ENCODE data around the gene LRCH1. TPM values are rescaled to one million over a fixed set of nuclear protein-coding genes. Genes with fewer than 3 reads are reported as not detected.

The LRCH1 gene
- total and polyA plus RNA-seq, 2 of the 13 experiments (the other 11 are each of a cell fraction or from before 2014, with no cell fraction given), result 4.1 to 12.6 TPM

DNA sequence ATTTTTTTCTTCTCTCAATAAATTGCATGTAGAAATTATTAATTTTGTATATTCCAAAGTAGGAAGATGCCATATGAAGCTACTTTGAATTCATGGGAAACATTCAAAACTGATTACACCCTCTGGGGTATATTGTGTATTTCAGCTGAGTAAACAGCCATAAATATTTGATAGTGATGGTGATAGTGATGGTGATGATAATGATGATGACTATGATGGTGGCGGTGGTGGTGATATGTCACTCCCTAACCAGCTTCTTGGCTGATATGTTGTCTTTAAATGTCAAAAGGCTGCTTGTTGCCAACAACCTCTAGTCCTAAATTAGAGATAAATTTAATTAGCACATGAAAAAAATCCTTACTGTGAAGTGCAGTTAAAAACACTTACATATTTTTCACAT, 102.0 kb downstream of the LRCH1 start:
- ChIA-PET CTCF (ENCODE audit: low intra/inter-chr PET ratio, low total read pairs) (no interaction called here), POLR2A (no interaction called here)
- 100% methylated on average over 1 of the region's 1 CpG for WGBS (ENCODE audit: low lambda C conversion rate)
- no peaks in the 10 kb centered on the region for H3K9me3 ChIP-seq (ENCODE audit: low read length)
- 0 out of 5 replicates have a peak, but pooled peaks cover 0 to 2% of the 10 kb centered on the region in 2 experiments for H3K36me3 ChIP-seq (replicated peaks in 1 of 2; ENCODE audit: control insufficient read depth in 1 of 2, insufficient read depth in 2 of 2, low read length in 2 of 2)
- no peaks in the 10 kb centered on the region for H4K20me1 ChIP-seq (ENCODE audit: insufficient read depth, low read length)
- intact Hi-C loops (cut with micrococcal nuclease; ENCODE audit: unreplicated experiment), result no loop called here
- in situ Hi-C loops (cut with HindIII; ENCODE audit: extremely low pct_ligation_motif_present, low pct_unique_long_range_greater_than_20kb), result no loop called here
- H3K27me3 ChIP-seq (ENCODE audit: control insufficient read depth in 1 of 2, insufficient read depth in 2 of 2, low read length in 2 of 2), result no peaks in the 10 kb centered on the region
- TF ChIP-seq ZFX (CRISPR knock-in tag; IDR thresholded peaks at IDR 0.05; ENCODE audit: low read depth) (no peak), NONO (IDR thresholded peaks at IDR 0.05) (no peak), NONO (CRISPR knock-in tag; conservative IDR thresholded peaks at IDR 0.05) (no peak), HMG20B (CRISPR knock-in tag; conservative IDR thresholded peaks at IDR 0.05) (no peak)
- TF ChIP-seq, protein P1, sequence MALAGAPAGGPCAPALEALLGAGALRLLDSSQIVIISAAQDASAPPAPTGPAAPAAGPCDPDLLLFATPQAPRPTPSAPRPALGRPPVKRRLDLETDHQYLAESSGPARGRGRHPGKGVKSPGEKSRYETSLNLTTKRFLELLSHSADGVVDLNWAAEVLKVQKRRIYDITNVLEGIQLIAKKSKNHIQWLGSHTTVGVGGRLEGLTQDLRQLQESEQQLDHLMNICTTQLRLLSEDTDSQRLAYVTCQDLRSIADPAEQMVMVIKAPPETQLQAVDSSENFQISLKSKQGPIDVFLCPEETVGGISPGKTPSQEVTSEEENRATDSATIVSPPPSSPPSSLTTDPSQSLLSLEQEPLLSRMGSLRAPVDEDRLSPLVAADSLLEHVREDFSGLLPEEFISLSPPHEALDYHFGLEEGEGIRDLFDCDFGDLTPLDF (CRISPR knock-in tag; IDR thresholded peaks at IDR 0.05), result no peak
- DNase-seq (ENCODE audit: low spot score) (no peak), ATAC-seq (no peak), FAIRE-seq (no peak)
- no peak overlapping the region for H3K9ac ChIP-seq (ENCODE audit: insufficient read depth, low read depth, low read length)
- BruUV-seq (replicated peaks), result no TSS peak
- no peak overlapping the region for H3K4me3 ChIP-seq (replicated peaks in 1 of 3; ENCODE audit: insufficient read depth in 1 of 3, low read depth in 2 of 3, low read length in 3 of 3)
- peaks cover 1% of the 10 kb centered on the region for H3K79me2 ChIP-seq (ENCODE audit: insufficient read depth, low read length)
- H2AFZ ChIP-seq (ENCODE audit: low read length), result no peak overlapping the region
- no peak overlapping the region for H3K4me2 ChIP-seq (ENCODE audit: low read depth, low read length)
- peaks cover 27% of the 10 kb centered on the region for H3K4me1 ChIP-seq (ENCODE audit: insufficient read depth, low read length)
- no peak overlapping the region for H3K27ac ChIP-seq (ENCODE audit: extremely low read length, insufficient read depth, low read length)

DNA sequence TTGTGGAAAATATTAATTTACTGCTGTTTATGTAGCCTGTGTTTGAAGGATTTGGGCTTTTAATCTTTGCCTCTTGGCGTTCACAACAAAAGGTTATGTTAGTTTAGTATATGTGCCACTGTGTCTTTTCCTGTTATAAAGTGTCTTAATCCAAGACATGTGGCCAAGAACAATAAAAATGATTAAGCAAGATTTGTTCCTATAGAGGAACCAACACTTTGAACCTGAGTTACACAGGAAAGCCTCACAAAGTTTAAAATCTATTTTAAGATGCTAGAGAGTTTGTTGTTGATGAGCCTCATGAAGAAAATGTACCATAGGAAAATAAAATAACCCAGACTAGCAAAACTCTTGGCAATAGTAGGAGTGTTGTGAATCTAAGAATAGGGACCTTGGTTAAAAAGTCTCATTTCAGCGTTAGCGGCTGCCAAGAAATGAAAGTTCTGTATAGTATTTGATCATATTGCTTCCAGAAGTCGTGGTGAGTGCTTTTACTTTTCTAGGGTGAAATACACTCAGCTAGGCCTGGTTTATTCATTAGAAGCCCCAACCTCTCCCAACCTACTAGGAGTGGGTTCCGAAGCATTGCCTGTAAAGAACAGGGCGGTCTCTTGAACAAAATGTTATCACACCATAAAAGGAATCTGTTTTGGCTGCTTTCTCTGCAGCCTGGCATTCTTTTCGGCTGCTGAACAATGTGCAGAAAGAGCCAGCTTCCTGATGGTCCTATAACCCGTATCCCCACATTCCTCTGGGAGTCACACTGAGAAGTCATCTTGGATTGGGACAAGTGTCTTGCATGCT, 102.6 kb downstream of the LRCH1 start:
- DNase-seq (ENCODE audit: low spot score), result no peak
- Histone ChIP-seq H3K27ac (ENCODE audit: extremely low read length, insufficient read depth, low read length) (no peak overlapping the region), H3K27me3 (ENCODE audit: control insufficient read depth in 1 of 2, insufficient read depth in 2 of 2, low read length in 2 of 2) (no peaks in the 10 kb centered on the region), H3K36me3 (replicated peaks in 1 of 2; ENCODE audit: control insufficient read depth in 1 of 2, insufficient read depth in 2 of 2, low read length in 2 of 2) (0 out of 5 replicates have a peak, but pooled peaks cover 0 to 2% of the 10 kb centered on the region in 2 experiments), H3K79me2 (ENCODE audit: insufficient read depth, low read length) (peaks cover 4% of the 10 kb centered on the region), H2AFZ (ENCODE audit: low read length) (no peak overlapping the region), H3K4me1 (ENCODE audit: insufficient read depth, low read length) (peaks cover 33% of the 10 kb centered on the region), H3K4me2 (ENCODE audit: low read depth, low read length) (no peak overlapping the region), H4K20me1 (ENCODE audit: insufficient read depth, low read length) (no peaks in the 10 kb centered on the region), H3K4me3 (replicated peaks in 1 of 3; ENCODE audit: insufficient read depth in 1 of 3, low read depth in 2 of 3, low read length in 3 of 3) (no peak overlapping the region), H3K9me3 (ENCODE audit: low read length) (no peaks in the 10 kb centered on the region), H3K9ac (ENCODE audit: insufficient read depth, low read depth, low read length) (no peak overlapping the region)
- no peak for FAIRE-seq
- CTCF ChIA-PET (ENCODE audit: low intra/inter-chr PET ratio, low total read pairs), result no interaction called here
- no TSS peak for BruUV-seq (replicated peaks)
- WGBS (ENCODE audit: low lambda C conversion rate), result 86% methylated on average over 8 of the region's 8 CpGs
- no peak for ATAC-seq
- intact Hi-C loops (cut with micrococcal nuclease; ENCODE audit: unreplicated experiment) (loop anchor here (1.0 kb wide), 1 partner anchor 10 kb away; no protein-coding TSS in a partner anchor), in situ Hi-C loops (cut with HindIII; ENCODE audit: extremely low pct_ligation_motif_present, low pct_unique_long_range_greater_than_20kb) (no loop called here)
- POLR2A ChIA-PET, result interaction anchor here (0.8 kb wide), 1 partner anchor 10 kb away, joined by 3 read pairs; no protein-coding TSS in a partner anchor
- TF ChIP-seq KDM4B (CRISPR knock-in tag; IDR thresholded peaks at IDR 0.05) (no peak), ZNF101 (CRISPR knock-in tag; IDR thresholded peaks at IDR 0.05; ENCODE audit: borderline replicate concordance, low read depth) (no peak), MYC (CRISPR knock-in tag; IDR thresholded peaks at IDR 0.05; ENCODE audit: borderline replicate concordance) (no peak), CEBPG (CRISPR knock-in tag; IDR thresholded peaks at IDR 0.05) (no peak), EEA1 (CRISPR knock-in tag; IDR thresholded peaks at IDR 0.05; ENCODE audit: borderline replicate concordance) (no peak), TCF12 (IDR thresholded peaks at IDR 0.05) (no peak), TCF12 (CRISPR knock-in tag; IDR thresholded peaks at IDR 0.05) (no peak)
- TF ChIP-seq, protein P2, sequence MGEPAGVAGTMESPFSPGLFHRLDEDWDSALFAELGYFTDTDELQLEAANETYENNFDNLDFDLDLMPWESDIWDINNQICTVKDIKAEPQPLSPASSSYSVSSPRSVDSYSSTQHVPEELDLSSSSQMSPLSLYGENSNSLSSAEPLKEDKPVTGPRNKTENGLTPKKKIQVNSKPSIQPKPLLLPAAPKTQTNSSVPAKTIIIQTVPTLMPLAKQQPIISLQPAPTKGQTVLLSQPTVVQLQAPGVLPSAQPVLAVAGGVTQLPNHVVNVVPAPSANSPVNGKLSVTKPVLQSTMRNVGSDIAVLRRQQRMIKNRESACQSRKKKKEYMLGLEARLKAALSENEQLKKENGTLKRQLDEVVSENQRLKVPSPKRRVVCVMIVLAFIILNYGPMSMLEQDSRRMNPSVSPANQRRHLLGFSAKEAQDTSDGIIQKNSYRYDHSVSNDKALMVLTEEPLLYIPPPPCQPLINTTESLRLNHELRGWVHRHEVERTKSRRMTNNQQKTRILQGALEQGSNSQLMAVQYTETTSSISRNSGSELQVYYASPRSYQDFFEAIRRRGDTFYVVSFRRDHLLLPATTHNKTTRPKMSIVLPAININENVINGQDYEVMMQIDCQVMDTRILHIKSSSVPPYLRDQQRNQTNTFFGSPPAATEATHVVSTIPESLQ (CRISPR knock-in tag; conservative IDR thresholded peaks at IDR 0.05), result no peak
- TF ChIP-seq, protein P3, sequence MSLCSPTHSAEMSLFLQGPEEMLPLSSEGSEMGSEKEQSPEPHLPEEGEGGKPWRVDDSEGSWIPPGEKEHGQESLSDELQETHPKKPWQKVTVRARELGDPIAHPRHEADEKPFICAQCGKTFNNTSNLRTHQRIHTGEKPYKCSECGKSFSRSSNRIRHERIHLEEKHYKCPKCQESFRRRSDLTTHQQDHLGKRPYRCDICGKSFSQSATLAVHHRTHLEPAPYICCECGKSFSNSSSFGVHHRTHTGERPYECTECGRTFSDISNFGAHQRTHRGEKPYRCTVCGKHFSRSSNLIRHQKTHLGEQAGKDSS (CRISPR knock-in tag; IDR thresholded peaks at IDR 0.05; ENCODE audit: borderline replicate concordance, low read depth), result no peak

Data from HepG2 (cell line).